Adrenal gland (tissue), 5 donors: ENCODE data around the gene IPMK.

Experiments
- POLR2A ChIP-seq, 2 donors: fragments of 450-650 bp; IDR thresholded peaks; one replicate each; pipeline ENCODE4 v1.6.1; 2017; ENCODE audit warnings: antibody characterized with exemption in 2 of 2, mild to moderate bottlenecking in 2 of 2, moderate library complexity in 1 of 2
- TF ChIP-seq, protein P1 (sequence below), 6 experiments: fragments of 450-650 bp in 4 of 6; fragments of 200-600 bp in 2 of 6; sonication (generic) in 1 of 6; IDR thresholded peaks; 1 replicate in 5 of 6; 2 replicates in 1 of 6; pipeline versions ENCODE4 v1.5.1 to v1.8.0; 2016 to 2021; ENCODE audit warnings: antibody characterized with exemption in 6 of 6, mild to moderate bottlenecking in 2 of 6, moderate library complexity in 1 of 6
- donor health status: DM: no; HTN: no; CAD: no.

- TF ChIP-seq, protein P1, sequence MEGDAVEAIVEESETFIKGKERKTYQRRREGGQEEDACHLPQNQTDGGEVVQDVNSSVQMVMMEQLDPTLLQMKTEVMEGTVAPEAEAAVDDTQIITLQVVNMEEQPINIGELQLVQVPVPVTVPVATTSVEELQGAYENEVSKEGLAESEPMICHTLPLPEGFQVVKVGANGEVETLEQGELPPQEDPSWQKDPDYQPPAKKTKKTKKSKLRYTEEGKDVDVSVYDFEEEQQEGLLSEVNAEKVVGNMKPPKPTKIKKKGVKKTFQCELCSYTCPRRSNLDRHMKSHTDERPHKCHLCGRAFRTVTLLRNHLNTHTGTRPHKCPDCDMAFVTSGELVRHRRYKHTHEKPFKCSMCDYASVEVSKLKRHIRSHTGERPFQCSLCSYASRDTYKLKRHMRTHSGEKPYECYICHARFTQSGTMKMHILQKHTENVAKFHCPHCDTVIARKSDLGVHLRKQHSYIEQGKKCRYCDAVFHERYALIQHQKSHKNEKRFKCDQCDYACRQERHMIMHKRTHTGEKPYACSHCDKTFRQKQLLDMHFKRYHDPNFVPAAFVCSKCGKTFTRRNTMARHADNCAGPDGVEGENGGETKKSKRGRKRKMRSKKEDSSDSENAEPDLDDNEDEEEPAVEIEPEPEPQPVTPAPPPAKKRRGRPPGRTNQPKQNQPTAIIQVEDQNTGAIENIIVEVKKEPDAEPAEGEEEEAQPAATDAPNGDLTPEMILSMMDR (IDR thresholded peaks at IDR 0.05) = no peak
- TF ChIP-seq POLR2A (IDR thresholded peaks at IDR 0.05) = no peak
Observed at GRCh38 chr10:58302254-58302653, 34.6 kb upstream of the IPMK start.
